ENCODE data around the gene TMEM101. TPM values are rescaled to one million over a fixed set of nuclear protein-coding genes. Genes with fewer than 3 reads are reported as not detected.

TMEM101 gene
- total RNA-seq, 1 experiment from 2014 or later, result 18.6 TPM

Other genes starting within 250 kb of the TMEM101 start
- gene DUSP3, start 236.0 kb downstream of the TMEM101 start, total RNA-seq (2021), result 16.9 and 17.6 TPM in 2 replicates
- gene CFAP97D1, start 234.5 kb downstream of the TMEM101 start, total RNA-seq (2021), result not detected in 2 replicates
- 5.7 and 6.9 TPM in 2 replicates for gene MPP3, start 181.8 kb downstream of the TMEM101 start, total RNA-seq (2021)
- gene CD300LG, start 167.8 kb downstream of the TMEM101 start, total RNA-seq (2021), result not detected in 2 replicates
- gene MPP2, start 107.4 kb downstream of the TMEM101 start, total RNA-seq (2021), result 16.3 and 17.9 TPM in 2 replicates
- gene PPY, start 72.5 kb downstream of the TMEM101 start, total RNA-seq (2021), result 0.59 TPM in 1 of 2 replicates, not detected in the other
- 1.7 and 2.0 TPM in 2 replicates for gene PYY, start 61.0 kb downstream of the TMEM101 start, total RNA-seq (2021)
- 3.7 and 4.1 TPM in 2 replicates for gene NAGS, start 10.3 kb downstream of the TMEM101 start, total RNA-seq (2021)
- gene LSM12, start 51.7 kb upstream of the TMEM101 start, total RNA-seq (2021), result 128 TPM in 2 replicates
- 105 and 109 TPM in 2 replicates for gene G6PC3, start 55.8 kb upstream of the TMEM101 start, total RNA-seq (2021)
- 39.5 and 41.3 TPM in 2 replicates for gene HDAC5, start 108.7 kb upstream of the TMEM101 start, total RNA-seq (2021)
- gene HROB, start 127.0 kb upstream of the TMEM101 start, total RNA-seq (2021), result 23.3 and 24.1 TPM in 2 replicates
- 0.31 and 0.90 TPM in 2 replicates for gene ASB16, start 155.7 kb upstream of the TMEM101 start, total RNA-seq (2021)
- 20.6 and 22.9 TPM in 2 replicates for gene TMUB2, start 172.0 kb upstream of the TMEM101 start, total RNA-seq (2021)
- 125 and 134 TPM in 2 replicates for gene ATXN7L3, start 184.9 kb upstream of the TMEM101 start, total RNA-seq (2021)
- 151 and 164 TPM in 2 replicates for gene UBTF, start 204.7 kb upstream of the TMEM101 start, total RNA-seq (2021)